Nephron progenitor cell (in vitro differentiated cells): ENCODE results near the gene GFPT2.

Experiments
- DNase-seq: peaks from one replicate; pipeline ENCODE4 v3.0.0; 2021
- H3K27ac Mint-ChIP-seq: 2 replicates; pipeline ENCODE4 v1.8.0; 2021; ENCODE audit warnings: mild to moderate bottlenecking, moderate library complexity, mixed read lengths
- H3K27me3 Mint-ChIP-seq: 2 replicates; pipeline ENCODE4 v1.8.0; 2021; ENCODE audit warnings: mild to moderate bottlenecking, low read depth, mixed read lengths; ENCODE audit not compliant: poor library complexity
- H3K36me3 Mint-ChIP-seq: 2 replicates; pipeline ENCODE4 v1.8.0; 2021; ENCODE audit warnings: low read depth, mixed read lengths
- H3K4me1 Mint-ChIP-seq: 2 replicates; pipeline ENCODE4 v1.8.0; 2021; ENCODE audit warnings: mixed read lengths
- H3K4me3 Mint-ChIP-seq: 2 replicates; pipeline ENCODE4 v1.8.0; 2021; ENCODE audit warnings: mild to moderate bottlenecking, moderate library complexity, mixed read lengths
- H3K9me3 Mint-ChIP-seq: 2 replicates; pipeline ENCODE4 v1.8.0; 2021; ENCODE audit warnings: mild to moderate bottlenecking, moderate library complexity, mixed read lengths
- TF ChIP-seq, protein P1 (sequence below): fragments of 200-600 bp; sonication (generic); IDR thresholded peaks from 2 replicates; pipeline ENCODE4 v1.5.0; 2021; ENCODE audit warnings: antibody characterized with exemption

The GFPT2 gene

GRCh38 chr5:180396926-180397325 lies 43.8 kb upstream of the GFPT2 start:
- TF ChIP-seq, protein P1, sequence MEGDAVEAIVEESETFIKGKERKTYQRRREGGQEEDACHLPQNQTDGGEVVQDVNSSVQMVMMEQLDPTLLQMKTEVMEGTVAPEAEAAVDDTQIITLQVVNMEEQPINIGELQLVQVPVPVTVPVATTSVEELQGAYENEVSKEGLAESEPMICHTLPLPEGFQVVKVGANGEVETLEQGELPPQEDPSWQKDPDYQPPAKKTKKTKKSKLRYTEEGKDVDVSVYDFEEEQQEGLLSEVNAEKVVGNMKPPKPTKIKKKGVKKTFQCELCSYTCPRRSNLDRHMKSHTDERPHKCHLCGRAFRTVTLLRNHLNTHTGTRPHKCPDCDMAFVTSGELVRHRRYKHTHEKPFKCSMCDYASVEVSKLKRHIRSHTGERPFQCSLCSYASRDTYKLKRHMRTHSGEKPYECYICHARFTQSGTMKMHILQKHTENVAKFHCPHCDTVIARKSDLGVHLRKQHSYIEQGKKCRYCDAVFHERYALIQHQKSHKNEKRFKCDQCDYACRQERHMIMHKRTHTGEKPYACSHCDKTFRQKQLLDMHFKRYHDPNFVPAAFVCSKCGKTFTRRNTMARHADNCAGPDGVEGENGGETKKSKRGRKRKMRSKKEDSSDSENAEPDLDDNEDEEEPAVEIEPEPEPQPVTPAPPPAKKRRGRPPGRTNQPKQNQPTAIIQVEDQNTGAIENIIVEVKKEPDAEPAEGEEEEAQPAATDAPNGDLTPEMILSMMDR: no peak
- Mint-ChIP-seq H3K9me3 (peaks cover 11% of the 10 kb centered on the region), H3K27me3 (peaks cover 4% of the 10 kb centered on the region), H3K36me3 (no peaks in the 10 kb centered on the region), H3K4me1 (peaks cover 26% of the 10 kb centered on the region), H3K4me3 (no peak overlapping the region), H3K27ac (peak overlapping the region; percentile 36)
- no peak for DNase-seq

- peaks cover 23% of the 10 kb centered on the region for H3K4me1 Mint-ChIP-seq
- H3K9me3 Mint-ChIP-seq: peaks cover 4% of the 10 kb centered on the region
- H3K36me3 Mint-ChIP-seq: no peaks in the 10 kb centered on the region
- peaks cover 4% of the 10 kb centered on the region for H3K27me3 Mint-ChIP-seq
- DNase-seq: no peak
- H3K4me3 Mint-ChIP-seq: no peak overlapping the region
- no peak overlapping the region for H3K27ac Mint-ChIP-seq
- TF ChIP-seq, protein P1: no peak
Measured at GRCh38 chr5:180395540-180396274, 42.6 kb upstream of the GFPT2 start.

DNA sequence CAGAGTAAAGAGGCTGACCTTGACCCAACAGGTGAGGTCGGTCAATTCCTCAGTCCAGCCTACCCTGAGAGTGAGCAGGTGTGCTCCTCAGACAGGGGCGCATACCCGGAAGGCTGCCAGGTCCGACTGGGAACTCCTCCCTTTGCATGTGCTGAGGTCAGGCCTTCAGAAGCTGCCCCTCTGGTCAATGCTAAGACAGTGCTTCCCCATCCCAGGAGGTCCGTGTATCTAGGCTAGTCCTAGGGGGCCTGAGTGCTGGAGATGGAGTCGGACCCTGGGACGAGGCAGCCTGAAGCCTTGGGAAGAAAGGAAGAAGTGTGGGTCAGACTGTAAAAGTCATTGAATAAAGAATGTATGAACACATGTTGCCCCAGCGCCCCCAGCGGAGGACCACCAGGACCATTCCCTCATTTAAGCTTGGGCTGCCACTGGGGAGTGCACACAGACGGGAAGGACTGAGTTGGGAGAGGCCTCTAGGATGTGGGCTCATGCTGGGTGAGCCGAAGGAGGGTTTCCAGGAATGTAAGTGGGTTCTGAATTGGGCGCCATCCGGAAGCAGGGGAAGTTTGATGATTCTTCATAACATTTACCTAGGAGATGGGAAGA lies 41.0 kb upstream of the GFPT2 start:
- no peak overlapping the region for H3K27ac Mint-ChIP-seq
- peaks cover 4% of the 10 kb centered on the region for H3K9me3 Mint-ChIP-seq
- TF ChIP-seq, protein P1: no peak
- peaks cover 10% of the 10 kb centered on the region for H3K27me3 Mint-ChIP-seq
- H3K4me3 Mint-ChIP-seq: no peak overlapping the region
- DNase-seq: no peak
- no peaks in the 10 kb centered on the region for H3K36me3 Mint-ChIP-seq
- H3K4me1 Mint-ChIP-seq: peaks cover 20% of the 10 kb centered on the region

GRCh38 chr5:180391276-180391675 lies 38.1 kb upstream of the GFPT2 start:
- Mint-ChIP-seq H3K4me1 (peaks cover 25% of the 10 kb centered on the region), H3K36me3 (no peaks in the 10 kb centered on the region), H3K27me3 (peaks cover 10% of the 10 kb centered on the region), H3K9me3 (peaks cover 8% of the 10 kb centered on the region), H3K4me3 (no peak overlapping the region), H3K27ac (no peak overlapping the region)
- DNase-seq: no peak
- TF ChIP-seq, protein P1: no peak

- TF ChIP-seq, protein P1: no peak
- peaks cover 20% of the 10 kb centered on the region for H3K4me1 Mint-ChIP-seq
- no peaks in the 10 kb centered on the region for H3K36me3 Mint-ChIP-seq
- DNase-seq: no peak
- H3K27ac Mint-ChIP-seq: no peak overlapping the region
- no peak overlapping the region for H3K4me3 Mint-ChIP-seq
- peaks cover 11% of the 10 kb centered on the region for H3K27me3 Mint-ChIP-seq
- H3K9me3 Mint-ChIP-seq: peaks cover 10% of the 10 kb centered on the region
Measured at GRCh38 chr5:180390441-180391190, 37.5 kb upstream of the GFPT2 start.
